ENCODE data around the gene KNDC1. TPM values are rescaled to one million over a fixed set of nuclear protein-coding genes. Genes with fewer than 3 reads are reported as not detected.

The KNDC1 gene
- total RNA-seq, 1 donor from 2014 or later = 20.3 TPM

DNA sequence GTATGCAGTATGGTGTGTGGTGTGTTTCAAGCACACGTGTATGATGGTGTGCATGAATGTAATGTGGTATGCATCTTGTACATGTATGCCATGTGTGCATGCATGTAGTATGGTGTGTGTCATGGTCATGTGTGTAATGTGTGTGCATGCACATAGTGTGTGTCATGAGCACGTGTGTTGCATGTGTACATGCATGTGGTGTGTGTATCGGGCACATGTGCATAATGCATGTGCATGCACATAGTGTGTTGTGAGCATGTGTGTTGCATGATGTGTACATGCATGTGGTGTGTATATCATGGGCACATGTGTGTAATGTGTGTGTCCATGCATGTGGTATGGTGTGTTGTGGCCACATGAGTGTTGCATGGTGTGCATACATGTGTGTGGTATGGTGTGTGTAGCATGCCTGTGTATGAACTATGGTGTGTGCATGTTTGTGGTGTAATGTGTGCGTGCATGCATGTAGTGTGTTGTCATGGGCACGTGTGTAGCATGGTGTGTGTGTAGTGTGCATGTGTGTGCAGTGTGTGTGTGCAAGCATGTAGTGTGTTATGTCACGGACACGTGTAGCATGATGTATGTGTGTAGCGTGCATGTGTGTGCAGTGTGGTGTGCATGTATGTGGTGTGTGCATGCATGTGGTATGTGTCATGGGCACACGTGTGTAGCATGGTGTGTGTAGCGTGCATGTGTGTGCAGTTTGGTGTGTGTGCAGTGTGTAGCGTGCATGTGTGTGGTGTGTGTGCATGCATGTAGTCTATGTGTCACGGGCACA is 17.6 kb downstream of the KNDC1 start:
- Mint-ChIP-seq H3K27me3 (ENCODE audit: low read depth) (no peaks in the 10 kb centered on the region), H3K27ac (no peak overlapping the region), H3K9me3 (peaks cover 20% of the 10 kb centered on the region), H3K36me3 (peaks cover 10% of the 10 kb centered on the region), H3K4me3 (no peak overlapping the region), H3K4me1 (no peaks in the 10 kb centered on the region)
- no peak for DNase-seq (ENCODE audit: low spot score in 2 of 2, unreplicated experiment in 2 of 2)
- TF ChIP-seq, protein P1, sequence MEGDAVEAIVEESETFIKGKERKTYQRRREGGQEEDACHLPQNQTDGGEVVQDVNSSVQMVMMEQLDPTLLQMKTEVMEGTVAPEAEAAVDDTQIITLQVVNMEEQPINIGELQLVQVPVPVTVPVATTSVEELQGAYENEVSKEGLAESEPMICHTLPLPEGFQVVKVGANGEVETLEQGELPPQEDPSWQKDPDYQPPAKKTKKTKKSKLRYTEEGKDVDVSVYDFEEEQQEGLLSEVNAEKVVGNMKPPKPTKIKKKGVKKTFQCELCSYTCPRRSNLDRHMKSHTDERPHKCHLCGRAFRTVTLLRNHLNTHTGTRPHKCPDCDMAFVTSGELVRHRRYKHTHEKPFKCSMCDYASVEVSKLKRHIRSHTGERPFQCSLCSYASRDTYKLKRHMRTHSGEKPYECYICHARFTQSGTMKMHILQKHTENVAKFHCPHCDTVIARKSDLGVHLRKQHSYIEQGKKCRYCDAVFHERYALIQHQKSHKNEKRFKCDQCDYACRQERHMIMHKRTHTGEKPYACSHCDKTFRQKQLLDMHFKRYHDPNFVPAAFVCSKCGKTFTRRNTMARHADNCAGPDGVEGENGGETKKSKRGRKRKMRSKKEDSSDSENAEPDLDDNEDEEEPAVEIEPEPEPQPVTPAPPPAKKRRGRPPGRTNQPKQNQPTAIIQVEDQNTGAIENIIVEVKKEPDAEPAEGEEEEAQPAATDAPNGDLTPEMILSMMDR (IDR thresholded peaks at IDR 0.05; ENCODE audit: unreplicated experiment) = no peak

GRCh38 chr10:133178357-133179127 is 18.5 kb downstream of the KNDC1 start:
- TF ChIP-seq, protein P1 (IDR thresholded peaks at IDR 0.05; ENCODE audit: unreplicated experiment) = no peak
- DNase-seq (ENCODE audit: low spot score in 2 of 2, unreplicated experiment in 2 of 2) = no peak
- Mint-ChIP-seq H3K36me3 (peaks cover 6% of the 10 kb centered on the region), H3K27ac (no peak overlapping the region), H3K4me3 (no peak overlapping the region), H3K27me3 (ENCODE audit: low read depth) (no peaks in the 10 kb centered on the region), H3K4me1 (no peaks in the 10 kb centered on the region), H3K9me3 (peaks cover 16% of the 10 kb centered on the region)

- H3K4me3 Mint-ChIP-seq = no peak overlapping the region
- peaks cover 16% of the 10 kb centered on the region for H3K9me3 Mint-ChIP-seq
- no peaks in the 10 kb centered on the region for H3K4me1 Mint-ChIP-seq
- no peak overlapping the region for H3K27ac Mint-ChIP-seq
- no peak for DNase-seq (ENCODE audit: low spot score in 2 of 2, unreplicated experiment in 2 of 2)
- H3K27me3 Mint-ChIP-seq (ENCODE audit: low read depth) = no peaks in the 10 kb centered on the region
- H3K36me3 Mint-ChIP-seq = peaks cover under 1% of the 10 kb centered on the region
- TF ChIP-seq, protein P1 (IDR thresholded peaks at IDR 0.05; ENCODE audit: unreplicated experiment) = no peak
These were observed 19.1 kb downstream of the KNDC1 start for GRCh38 chr10:133179128-133179520.

DNA sequence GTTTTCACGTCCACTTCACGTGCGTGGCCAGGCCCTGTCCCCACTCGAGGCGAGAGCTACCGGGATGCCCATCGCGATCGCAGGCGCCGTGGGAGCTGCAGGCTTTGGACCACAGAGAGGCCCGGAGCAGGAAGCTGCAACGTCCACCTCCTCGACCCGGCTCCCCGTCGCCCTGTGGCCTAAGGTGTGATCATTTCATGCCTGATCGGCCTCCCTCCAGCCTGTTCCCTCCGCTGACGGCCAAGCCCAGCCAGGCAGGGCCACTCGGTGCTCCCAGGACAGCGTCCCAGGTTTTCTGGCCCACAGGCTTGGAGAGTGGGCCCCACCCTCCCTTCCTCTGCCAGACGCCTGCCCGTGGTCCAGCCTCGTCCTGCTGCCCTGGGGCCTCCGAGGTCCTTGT is 19.6 kb downstream of the KNDC1 start:
- no peaks in the 10 kb centered on the region for H3K27me3 Mint-ChIP-seq (ENCODE audit: low read depth)
- no peak for DNase-seq (ENCODE audit: low spot score in 2 of 2, unreplicated experiment in 2 of 2)
- H3K4me3 Mint-ChIP-seq = no peak overlapping the region
- H3K36me3 Mint-ChIP-seq = peaks cover 4% of the 10 kb centered on the region
- H3K4me1 Mint-ChIP-seq = no peaks in the 10 kb centered on the region
- TF ChIP-seq, protein P1 (IDR thresholded peaks at IDR 0.05; ENCODE audit: unreplicated experiment) = no peak
- no peak overlapping the region for H3K27ac Mint-ChIP-seq
- H3K9me3 Mint-ChIP-seq = peaks cover 12% of the 10 kb centered on the region

DNA sequence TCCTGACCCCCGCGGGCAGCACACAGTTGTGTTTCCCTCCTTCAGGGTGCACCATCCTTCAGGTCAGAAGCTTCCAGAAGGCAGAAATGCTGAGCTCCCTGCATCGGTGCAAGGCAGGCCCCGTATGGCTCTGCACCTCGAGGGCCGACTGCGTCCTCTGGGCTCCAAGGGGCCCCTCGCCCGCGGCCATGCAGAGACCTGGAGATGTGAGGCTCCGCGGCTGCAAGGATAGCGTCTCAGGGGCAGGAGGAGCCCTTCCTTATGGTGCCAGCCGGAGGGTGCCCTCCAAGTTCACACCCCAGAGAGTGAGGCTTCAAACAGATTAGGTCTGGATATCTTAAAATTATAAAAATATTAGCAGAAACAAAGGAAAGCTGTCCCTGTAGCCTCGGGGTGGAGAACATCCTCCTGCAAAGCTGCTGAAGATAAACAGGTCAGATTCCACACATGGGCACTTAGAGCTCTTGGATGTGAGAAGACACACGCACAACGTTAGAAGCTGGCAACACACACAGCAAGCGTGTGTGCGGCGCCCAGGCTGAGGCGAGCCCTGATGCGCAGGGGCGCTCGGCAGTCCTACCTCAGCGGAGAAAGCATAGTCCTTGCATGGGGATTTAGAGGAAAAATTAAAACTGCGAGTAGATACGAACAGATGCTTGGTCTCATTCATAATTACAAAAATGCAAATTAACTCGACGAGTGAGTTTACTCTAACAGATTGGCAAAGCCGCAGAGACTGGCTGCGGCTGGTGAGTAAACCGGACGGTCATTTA is 20.4 kb downstream of the KNDC1 start:
- TF ChIP-seq, protein P1 (IDR thresholded peaks at IDR 0.05; ENCODE audit: unreplicated experiment) = no peak
- peaks cover 4% of the 10 kb centered on the region for H3K36me3 Mint-ChIP-seq
- no peak overlapping the region for H3K27ac Mint-ChIP-seq
- DNase-seq (ENCODE audit: low spot score in 2 of 2, unreplicated experiment in 2 of 2) = no peak
- H3K27me3 Mint-ChIP-seq (ENCODE audit: low read depth) = no peaks in the 10 kb centered on the region
- no peaks in the 10 kb centered on the region for H3K4me1 Mint-ChIP-seq
- H3K4me3 Mint-ChIP-seq = no peak overlapping the region
- peaks cover 10% of the 10 kb centered on the region for H3K9me3 Mint-ChIP-seq
